Coronary artery (tissue), 2 donors: ENCODE data around the gene MGARP.

ENCODE experiments used
- DNase-seq: peaks from one replicate; pipeline ENCODE4 v3.0.0-alpha.2; 2017; ENCODE audit warnings: low spot score
- H3K27ac ChIP-seq, 2 donors: fragments of 200-600 bp; sonication (generic); one replicate each; pipeline ENCODE4 v1.5.1; 2016 to 2019
- H3K4me3 ChIP-seq: fragments of 200-600 bp; sonication (generic); 2 replicates; pipeline ENCODE4 v1.5.1; 2016; ENCODE audit warnings: mild to moderate bottlenecking, moderate library complexity
- CTCF ChIP-seq: fragments of 200-600 bp; sonication (generic); IDR thresholded peaks from one replicate; pipeline ENCODE4 v1.5.1; 2019; ENCODE audit warnings: antibody characterized with exemption

MGARP gene

GRCh38 chr4:139242511-139243051, 37.4 kb downstream of the MGARP start:
- H3K4me3 ChIP-seq: no peak overlapping the region
- DNase-seq: no peak
- H3K27ac ChIP-seq: peak overlapping the region in 1 of 2 donors; percentile 49
- TF ChIP-seq CTCF: no peak

GRCh38 chr4:139241784-139242151, 38.3 kb downstream of the MGARP start:
- no peak for DNase-seq
- H3K27ac ChIP-seq: no peak overlapping the region
- H3K4me3 ChIP-seq: no peak overlapping the region
- TF ChIP-seq CTCF: no peak

GRCh38 chr4:139241086-139241783, 38.8 kb downstream of the MGARP start:
- no peak overlapping the region for H3K27ac ChIP-seq
- DNase-seq: no peak
- TF ChIP-seq CTCF: no peak
- no peak overlapping the region for H3K4me3 ChIP-seq

- no peak overlapping the region for H3K27ac ChIP-seq
- H3K4me3 ChIP-seq: no peak overlapping the region
- DNase-seq: no peak
- TF ChIP-seq CTCF: no peak
Measured at GRCh38 chr4:139239127-139239772, 40.8 kb downstream of the MGARP start.

- DNase-seq: no peak
- Histone ChIP-seq H3K4me3 (no peak overlapping the region), H3K27ac (no peak overlapping the region)
- no peak for TF ChIP-seq CTCF
Measured at GRCh38 chr4:139234253-139234652, 45.8 kb downstream of the MGARP start.

- peak; percentile 40 for TF ChIP-seq CTCF
- no peak for DNase-seq
- H3K4me3 ChIP-seq: no peak overlapping the region
- no peak overlapping the region for H3K27ac ChIP-seq
Measured at GRCh38 chr4:139229534-139230039, 50.4 kb downstream of the MGARP start.
